IMR-90 (cell line): ENCODE data around the gene FAAH2. TPM values are rescaled to one million over a fixed set of nuclear protein-coding genes. Genes with fewer than 3 reads are reported as not detected.

Experiments used
- ATAC-seq: fragments of 200-7000 bp; cut with Tn5 transposase; 2 replicates; pipeline ENCODE4 v1.9.1; 2020; ENCODE audit warnings: low read depth, mild to moderate bottlenecking, moderate library complexity
- BruUV-seq: library from RNA; stranded (reverse); fragments of 400-500 nt; replicated peaks from 2 replicates; lab custom pipeline; 2021; lab: Mats Ljungman, UMichigan
- CTCF ChIA-PET: fragments of 300-600 bp; formaldehyde crosslinking; extraction: SDS; loops from one replicate; lab custom pipeline; 2021; ENCODE audit warnings: antibody characterized with exemption; lab: Yijun Ruan, JAX
- POLR2A ChIA-PET: fragments of 300-600 bp; sonication (Branson Sonifier 250); formaldehyde crosslinking; loops from one replicate; lab custom pipeline; 2022; ENCODE audit warnings: antibody characterized with exemption; ENCODE audit not compliant: unreplicated experiment; lab: Charles Lee
- DNase-seq: peaks from one replicate; pipeline ENCODE4 v3.0.0; 2013
- H2AFZ ChIP-seq: replicated peaks from 2 replicates; pipeline ENCODE3; 2013; ENCODE audit warnings: low read length, mild to moderate bottlenecking; ENCODE audit not compliant: poor library complexity
- H2AK5ac ChIP-seq: 2 replicates; pipeline ENCODE4 v1.6.1; 2013; ENCODE audit warnings: low read depth, low read length, inconsistent platforms
- H2AK9ac ChIP-seq: replicated peaks from 2 replicates; pipeline ENCODE3; 2013; ENCODE audit warnings: mild to moderate bottlenecking, low read depth, low read length, moderate library complexity; ENCODE audit not compliant: poor library complexity
- H2BK120ac ChIP-seq: 2 replicates; pipeline ENCODE4 v1.6.1; 2013; ENCODE audit warnings: low read depth, low read length, inconsistent platforms
- H2BK15ac ChIP-seq: 3 replicates; pipeline ENCODE4 v1.6.1; 2013; ENCODE audit warnings: low read depth, low read length, inconsistent platforms
- H2BK20ac ChIP-seq: 2 replicates; pipeline ENCODE4 v1.6.1; 2013; ENCODE audit warnings: low read depth, mild to moderate bottlenecking, inconsistent platforms, low read length, moderate library complexity
- H2BK5ac ChIP-seq: 2 replicates; pipeline ENCODE4 v1.6.1; 2013; ENCODE audit warnings: mild to moderate bottlenecking, low read depth, low read length, inconsistent platforms; ENCODE audit not compliant: poor library complexity, severe bottlenecking
- H3K14ac ChIP-seq: replicated peaks from 2 replicates; pipeline ENCODE4 v1.6.1; 2013; ENCODE audit warnings: low read depth, low read length, inconsistent platforms
- H3K18ac ChIP-seq: 2 replicates; pipeline ENCODE4 v1.6.1; 2013; ENCODE audit warnings: low read depth, low read length, control low read depth
- H3K23ac ChIP-seq: 2 replicates; pipeline ENCODE4 v1.6.1; 2013; ENCODE audit warnings: low read depth, low read length, inconsistent platforms
- H3K27ac ChIP-seq: 2 replicates; pipeline ENCODE4 v1.5.1; 2013; ENCODE audit warnings: mild to moderate bottlenecking, control low read depth, low read length; ENCODE audit not compliant: insufficient read depth
- H3K27me3 ChIP-seq: 2 replicates; pipeline ENCODE4 v1.6.1; 2013; ENCODE audit warnings: low read length; ENCODE audit not compliant: control insufficient read depth, insufficient read depth
- H3K36me3 ChIP-seq: 2 replicates; pipeline ENCODE4 v1.6.1; 2013; ENCODE audit warnings: low read length, mixed read lengths; ENCODE audit not compliant: control insufficient read depth, insufficient read depth
- H3K4ac ChIP-seq: 2 replicates; pipeline ENCODE4 v1.6.1; 2013; ENCODE audit warnings: low read depth, low read length, inconsistent platforms
- H3K4me1 ChIP-seq: 2 replicates; pipeline ENCODE4 v1.6.1; 2013; ENCODE audit warnings: low read length, mixed read lengths; ENCODE audit not compliant: control insufficient read depth, insufficient read depth
- H3K4me2 ChIP-seq: 2 replicates; pipeline ENCODE4 v1.6.1; 2013; ENCODE audit warnings: low read depth, mild to moderate bottlenecking, control low read depth, low read length, moderate library complexity
- H3K4me3 ChIP-seq: 2 replicates; pipeline ENCODE4 v1.5.1; 2013; ENCODE audit warnings: low read depth, mild to moderate bottlenecking, control low read depth, low read length, moderate library complexity; ENCODE audit not compliant: insufficient read depth
- H3K56ac ChIP-seq: 2 replicates; pipeline ENCODE4 v1.6.1; 2013; ENCODE audit warnings: low read length, inconsistent platforms; ENCODE audit not compliant: insufficient read depth; ENCODE audit errors: extremely low read depth
- H3K79me1 ChIP-seq, 2 experiments: 2 replicates each; pipeline ENCODE4 v1.6.1; 2013; ENCODE audit warnings: low read length in 2 of 2, inconsistent platforms in 1 of 2, low read depth in 1 of 2
- H3K9ac ChIP-seq: 2 replicates; pipeline ENCODE4 v1.6.1; 2013; ENCODE audit warnings: low read depth, low read length, control low read depth
- H3K9me1 ChIP-seq: 2 replicates; pipeline ENCODE4 v1.6.1; 2013; ENCODE audit warnings: low read length, inconsistent platforms; ENCODE audit not compliant: insufficient read depth
- H3K9me3 ChIP-seq: 2 replicates; pipeline ENCODE4 v1.6.1; 2013; ENCODE audit warnings: low read length; ENCODE audit not compliant: control insufficient read depth, insufficient read depth
- H4K20me1 ChIP-seq: 2 replicates; pipeline ENCODE4 v1.6.1; 2013; ENCODE audit warnings: low read length, inconsistent platforms; ENCODE audit not compliant: insufficient read depth
- H4K5ac ChIP-seq: 2 replicates; pipeline ENCODE4 v1.6.1; 2013; ENCODE audit warnings: mild to moderate bottlenecking, low read depth, low read length, control low read depth
- H4K8ac ChIP-seq, 2 experiments: 2 replicates each; pipeline ENCODE4 v1.6.1; 2013; ENCODE audit warnings: low read depth in 2 of 2, low read length in 2 of 2, control low read depth in 1 of 2, inconsistent platforms in 1 of 2
- H4K91ac ChIP-seq: 2 replicates; pipeline ENCODE4 v1.6.1; 2013; ENCODE audit warnings: low read depth, low read length, inconsistent platforms; ENCODE audit not compliant: insufficient read depth
- CEBPB ChIP-seq: IDR thresholded peaks from 2 replicates; pipeline ENCODE4 v1.6.1; 2012; ENCODE audit warnings: low read depth, low read length, improper control_type of control experiment
- CTCF ChIP-seq: conservative IDR thresholded peaks from 2 replicates; pipeline ENCODE4 v1.5.1; 2012; ENCODE audit warnings: mild to moderate bottlenecking, low read depth, low read length, improper control_type of control experiment
- ELK1 ChIP-seq: fragments of 150-350 bp; IDR thresholded peaks from 2 replicates; pipeline ENCODE4 v1.6.1; 2016; ENCODE audit warnings: low read depth, mild to moderate bottlenecking, low read length, moderate library complexity, borderline replicate concordance
- MAFK ChIP-seq: IDR thresholded peaks from 2 replicates; pipeline ENCODE4 v1.6.1; 2012; ENCODE audit warnings: low read depth, low read length, improper control_type of control experiment
- MAZ ChIP-seq: IDR thresholded peaks from 2 replicates; pipeline ENCODE4 v1.6.1; 2012; ENCODE audit warnings: low read depth, mild to moderate bottlenecking, low read length, improper control_type of control experiment, moderate library complexity, borderline replicate concordance
- RCOR1 ChIP-seq: IDR thresholded peaks from 2 replicates; pipeline ENCODE4 v1.6.1; 2012; ENCODE audit warnings: mild to moderate bottlenecking, low read length, improper control_type of control experiment; ENCODE audit not compliant: insufficient replicate concordance
- WGBS, 2 experiments: methylation state at CpG; one replicate each; pipeline versions ENCODE4 v1.1.5 to v1.1.7; 2013; ENCODE audit warnings: missing lambda C conversion rate in 2 of 2; ENCODE audit not compliant: insufficient read length in 1 of 2; ENCODE audit errors: extremely low coverage in 2 of 2; 5-methylcytosine and 5-hydroxymethylcytosine counted together
- dilution Hi-C: fragments of 300-500 bp; cut with HindIII; formaldehyde crosslinking; loops from one replicate; pipeline ENCODE4 v1.14.3; 2018; ENCODE audit warnings: low sequenced_read_pairs; ENCODE audit not compliant: unreplicated experiment
- in situ Hi-C: fragments of 300-500 bp; cut with MboI; formaldehyde crosslinking; loops from 3 replicates; pipeline ENCODE4 v1.14.3; 2019; ENCODE audit warnings: low sequenced_read_pairs, inconsistent platforms, mixed read lengths
- intact Hi-C: fragments of 100-400 bp; cut with micrococcal nuclease; formaldehyde crosslinking; loops from 2 replicates; pipeline ENCODE4 v1.10.0; 2022
- polyA plus RNA-seq, 3 experiments: library from polyadenylated mRNA; depleted of rRNA; stranded (reverse); fragments of >200 nt; gene quantifications; 2 replicates each; pipeline ENCODE4 v1.2.3, GENCODE V29; 2012; ENCODE audit warnings: low replicate concordance in 1 of 3
- total RNA-seq: library from RNA; depleted of rRNA; stranded (reverse); fragments of >200 nt; gene quantifications from 2 replicates; pipeline ENCODE4 v1.2.3, GENCODE V29; 2012

The FAAH2 gene
- total and polyA plus RNA-seq, 2 of the 4 experiments (the other 2 are of a cell fraction) = not detected

- no peaks in the 10 kb centered on the region for H3K36me3 ChIP-seq
- H3K18ac ChIP-seq = no peak overlapping the region
- no peak for TF ChIP-seq CEBPB
- TF ChIP-seq MAZ = no peak
- no peak for TF ChIP-seq ELK1
- TF ChIP-seq MAFK = no peak
- TF ChIP-seq CTCF = no peak
- no peak for TF ChIP-seq RCOR1
- no peak overlapping the region for H4K91ac ChIP-seq
- H3K4me1 ChIP-seq = no peaks in the 10 kb centered on the region
- intact Hi-C loops (no loop called here), dilution Hi-C loops (no loop called here), in situ Hi-C loops (no loop called here)
- H2BK15ac ChIP-seq = no peak overlapping the region
- DNase-seq = no peak
- no peak overlapping the region for H3K56ac ChIP-seq
- H4K8ac ChIP-seq = no peak overlapping the region
- H3K9me1 ChIP-seq = no peaks in the 10 kb centered on the region
- H3K27ac ChIP-seq = no peak overlapping the region
- H4K5ac ChIP-seq = no peak overlapping the region
- no peak overlapping the region for H3K9ac ChIP-seq
- H3K9me3 ChIP-seq = no peaks in the 10 kb centered on the region; the same call in 1 of the 2 replicates
- no TSS peak for BruUV-seq
- ChIA-PET POLR2A (no interaction called here), CTCF (no interaction called here)
- H3K4me3 ChIP-seq = no peak overlapping the region
- H3K23ac ChIP-seq = no peak overlapping the region
- H3K27me3 ChIP-seq = no peaks in the 10 kb centered on the region
- H2BK5ac ChIP-seq = no peak overlapping the region
- H2AK9ac ChIP-seq = no peak overlapping the region
- ATAC-seq = no peak
- no CpG with 5 or more reads among the region's 1 CpG for WGBS, 2 experiments
- H4K20me1 ChIP-seq = no peaks in the 10 kb centered on the region
- H3K4me2 ChIP-seq = no peak overlapping the region
- no peaks in the 10 kb centered on the region for H3K79me1 ChIP-seq
- no peak overlapping the region for H2AK5ac ChIP-seq
- no peak overlapping the region for H3K14ac ChIP-seq
- H2AFZ ChIP-seq = no peak overlapping the region
- H2BK20ac ChIP-seq = no peak overlapping the region
- no peak overlapping the region for H3K4ac ChIP-seq
- H2BK120ac ChIP-seq = no peak overlapping the region
Measured at GRCh38 chrX:57445832-57446231, 159.3 kb downstream of the FAAH2 start.
